Measurements from ENCODE around the gene UBAP2L.

DNA sequence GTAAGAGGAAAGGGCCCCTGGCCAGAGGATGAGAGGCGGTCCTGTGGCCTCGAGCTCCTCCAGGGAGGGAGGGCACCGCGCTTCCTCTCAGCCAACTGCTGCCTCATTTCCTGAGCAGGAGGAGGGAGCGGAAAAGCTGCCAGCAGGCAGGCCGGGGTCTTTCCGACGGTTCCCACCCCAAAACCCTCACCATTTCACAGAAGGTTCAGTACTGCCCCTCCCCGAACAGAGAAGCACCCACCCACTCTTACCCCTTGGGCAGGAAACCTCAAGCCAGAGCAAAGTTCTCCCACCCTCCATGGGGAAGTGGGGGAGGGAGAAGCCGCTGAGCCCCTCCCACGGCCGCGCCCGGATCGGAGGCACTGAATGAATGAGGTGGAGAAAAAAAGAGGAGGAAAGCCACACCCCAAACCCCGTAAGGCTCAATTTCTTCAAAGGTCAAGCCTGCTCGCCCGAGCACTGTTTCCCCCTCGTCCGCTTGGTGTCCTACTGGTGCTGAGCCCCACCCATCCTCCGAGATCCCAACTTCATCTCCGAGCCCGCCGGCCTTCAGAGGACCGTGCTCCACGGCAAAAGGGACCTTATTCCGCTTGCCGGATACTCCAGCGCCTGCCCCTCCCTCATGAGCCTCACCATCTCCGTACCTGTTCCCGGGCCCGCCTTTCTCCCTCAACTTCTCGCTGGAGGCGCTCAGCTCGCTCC is 38.3 kb upstream of the UBAP2L start:
- TF ChIP-seq, protein P1, sequence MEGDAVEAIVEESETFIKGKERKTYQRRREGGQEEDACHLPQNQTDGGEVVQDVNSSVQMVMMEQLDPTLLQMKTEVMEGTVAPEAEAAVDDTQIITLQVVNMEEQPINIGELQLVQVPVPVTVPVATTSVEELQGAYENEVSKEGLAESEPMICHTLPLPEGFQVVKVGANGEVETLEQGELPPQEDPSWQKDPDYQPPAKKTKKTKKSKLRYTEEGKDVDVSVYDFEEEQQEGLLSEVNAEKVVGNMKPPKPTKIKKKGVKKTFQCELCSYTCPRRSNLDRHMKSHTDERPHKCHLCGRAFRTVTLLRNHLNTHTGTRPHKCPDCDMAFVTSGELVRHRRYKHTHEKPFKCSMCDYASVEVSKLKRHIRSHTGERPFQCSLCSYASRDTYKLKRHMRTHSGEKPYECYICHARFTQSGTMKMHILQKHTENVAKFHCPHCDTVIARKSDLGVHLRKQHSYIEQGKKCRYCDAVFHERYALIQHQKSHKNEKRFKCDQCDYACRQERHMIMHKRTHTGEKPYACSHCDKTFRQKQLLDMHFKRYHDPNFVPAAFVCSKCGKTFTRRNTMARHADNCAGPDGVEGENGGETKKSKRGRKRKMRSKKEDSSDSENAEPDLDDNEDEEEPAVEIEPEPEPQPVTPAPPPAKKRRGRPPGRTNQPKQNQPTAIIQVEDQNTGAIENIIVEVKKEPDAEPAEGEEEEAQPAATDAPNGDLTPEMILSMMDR (IDR thresholded peaks at IDR 0.05): no peak
- no peak for TF ChIP-seq EZH2 (IDR thresholded peaks at IDR 0.05; ENCODE audit: borderline replicate concordance, insufficient read depth, low read depth, low read length, poor library complexity, severe bottlenecking)
